CD14-positive monocyte (primary cell): ENCODE data around the gene ZSWIM5. TPM values are rescaled to one million over a fixed set of nuclear protein-coding genes. Genes with fewer than 3 reads are reported as not detected.
"Not testable (repeated sequence)": the region's sequence is repeated elsewhere in the genome, so short reads cannot be mapped to it uniquely, and the experiment has no call there.

ENCODE experiments used
- DNase-seq, 3 donors: peaks; one replicate each; pipeline ENCODE4 v3.0.0-alpha.2; 2011 to 2022
- H2AFZ ChIP-seq: 2 replicates; pipeline ENCODE4 v1.6.0; 2012; ENCODE audit warnings: mild to moderate bottlenecking, low read depth, low read length, inconsistent platforms; ENCODE audit not compliant: insufficient read depth, poor library complexity, severe bottlenecking
- H3K27ac ChIP-seq, 2 donors: 1 replicate in 1 of 2; 2 replicates in 1 of 2; pipeline ENCODE4 v1.5.1; 2012 to 2013; ENCODE audit warnings: low read length in 2 of 2, control low read depth in 1 of 2, inconsistent platforms in 1 of 2, low read depth in 1 of 2, mild to moderate bottlenecking in 1 of 2
- H3K27me3 ChIP-seq, 2 donors: one replicate each; pipeline versions ENCODE4 v1.6.0 to v1.6.1; 2011 to 2013; ENCODE audit warnings: low read length in 2 of 2; ENCODE audit not compliant: control insufficient read depth in 2 of 2, insufficient read depth in 2 of 2
- H3K36me3 ChIP-seq, 2 donors: replicated peaks in 1 of 2; 1 replicate in 1 of 2; 2 replicates in 1 of 2; pipeline versions ENCODE4 v1.5.1 to v1.6.1; 2012 to 2013; ENCODE audit warnings: low read length in 2 of 2, control low read depth in 1 of 2, inconsistent platforms in 1 of 2, mild to moderate bottlenecking in 1 of 2; ENCODE audit not compliant: insufficient read depth in 2 of 2, control insufficient read depth in 1 of 2
- H3K4me1 ChIP-seq, 2 donors: 1 replicate in 1 of 2; 2 replicates in 1 of 2; pipeline versions ENCODE4 v1.5.1 to v1.6.1; 2012 to 2013; ENCODE audit warnings: low read length in 2 of 2, control low read depth in 1 of 2, inconsistent platforms in 1 of 2, mild to moderate bottlenecking in 1 of 2, moderate library complexity in 1 of 2; ENCODE audit not compliant: insufficient read depth in 2 of 2, control insufficient read depth in 1 of 2
- H3K4me2 ChIP-seq: replicated peaks from 2 replicates; pipeline ENCODE3; 2012; ENCODE audit warnings: low read length, moderate library complexity, mild to moderate bottlenecking; ENCODE audit not compliant: poor library complexity, severe bottlenecking; ENCODE audit errors: extremely low read depth
- H3K4me3 ChIP-seq, 3 experiments: fragments of 200-600 bp in 1 of 3; sonication (generic) in 1 of 3; replicated peaks in 1 of 3; 1 replicate in 2 of 3; 2 replicates in 1 of 3; pipeline ENCODE4 v1.5.1; 2011 to 2013; ENCODE audit warnings: low read length in 3 of 3, mild to moderate bottlenecking in 3 of 3, control low read depth in 2 of 3, low read depth in 2 of 3, inconsistent platforms in 1 of 3, moderate library complexity in 1 of 3
- H3K79me2 ChIP-seq: 2 replicates; pipeline ENCODE4 v1.6.0; 2012; ENCODE audit warnings: mild to moderate bottlenecking, control low read depth, inconsistent platforms, low read length, moderate library complexity; ENCODE audit not compliant: insufficient read depth
- H3K9ac ChIP-seq: 2 replicates; pipeline ENCODE4 v1.6.0; 2017; ENCODE audit warnings: low read length, mild to moderate bottlenecking; ENCODE audit not compliant: insufficient read depth, poor library complexity, severe bottlenecking
- H3K9me3 ChIP-seq, 2 donors: replicated peaks in 1 of 2; 1 replicate in 1 of 2; 2 replicates in 1 of 2; pipeline versions ENCODE4 v1.5.1 to v1.6.1; 2012 to 2013; ENCODE audit warnings: low read length in 2 of 2, control low read depth in 1 of 2; ENCODE audit not compliant: control insufficient read depth in 1 of 2, insufficient read depth in 1 of 2
- H4K20me1 ChIP-seq: 2 replicates; pipeline ENCODE4 v1.6.0; 2012; ENCODE audit warnings: mild to moderate bottlenecking, low read length, control low read depth, moderate library complexity; ENCODE audit not compliant: insufficient read depth
- H3K27ac Mint-ChIP-seq, 7 donors: one replicate each; pipeline ENCODE4 v1.8.0; 2020; ENCODE audit warnings: mild to moderate bottlenecking in 7 of 7, mixed read lengths in 7 of 7, moderate library complexity in 6 of 7, inconsistent platforms in 2 of 7
- H3K27me3 Mint-ChIP-seq, 3 donors: one replicate each; pipeline ENCODE4 v1.8.0; 2021 to 2022; ENCODE audit warnings: low read depth in 3 of 3, mild to moderate bottlenecking in 3 of 3, mixed read lengths in 3 of 3, moderate library complexity in 3 of 3, inconsistent platforms in 1 of 3
- H3K36me3 Mint-ChIP-seq, 2 donors: one replicate each; pipeline ENCODE4 v1.8.0; 2020; ENCODE audit warnings: mixed read lengths in 2 of 2, inconsistent platforms in 1 of 2, mild to moderate bottlenecking in 1 of 2
- H3K4me1 Mint-ChIP-seq: one replicate; pipeline ENCODE4 v1.8.0; 2020; ENCODE audit warnings: mild to moderate bottlenecking, mixed read lengths
- H3K4me3 Mint-ChIP-seq, 2 donors: one replicate each; pipeline ENCODE4 v1.8.0; 2020; ENCODE audit warnings: mild to moderate bottlenecking in 2 of 2, mixed read lengths in 2 of 2, moderate library complexity in 1 of 2
- H3K9me3 Mint-ChIP-seq, 7 donors: one replicate each; pipeline ENCODE4 v1.8.0; 2020 to 2022; ENCODE audit warnings: mixed read lengths in 7 of 7, mild to moderate bottlenecking in 6 of 7, moderate library complexity in 6 of 7, inconsistent platforms in 2 of 7
- WGBS: methylation state at CpG from one replicate; pipeline ENCODE4 v1.1.5; 2013; ENCODE audit warnings: missing lambda C conversion rate; ENCODE audit not compliant: insufficient coverage; 5-methylcytosine and 5-hydroxymethylcytosine counted together
- intact Hi-C, 2 donors: fragments of 100-400 bp; cut with micrococcal nuclease; formaldehyde crosslinking; loops; one replicate each; pipeline versions ENCODE4 v1.15.0 to v1.15.1; 2023
- polyA plus RNA-seq, 3 donors: library from polyadenylated mRNA; depleted of rRNA in 1 of 3; unstranded in 2 of 3; stranded (reverse) in 1 of 3; fragments of 300-500 nt in 2 of 3; fragments of >200 nt in 1 of 3; fragmentation: Illumina TruSeq in 2 of 3; gene quantifications; 1 replicate in 2 of 3; 2 replicates in 1 of 3; pipeline ENCODE4 v1.2.3, GENCODE V29; 2012 to 2021
- TF ChIP-seq, protein P1 (sequence below): fragments of 200-600 bp; IDR thresholded peaks from one replicate; pipeline ENCODE4 v1.8.0; 2022; ENCODE audit warnings: antibody characterized with exemption, mild to moderate bottlenecking

Gene ZSWIM5
- polyA plus RNA-seq, 3 donors = not detected

DNA sequence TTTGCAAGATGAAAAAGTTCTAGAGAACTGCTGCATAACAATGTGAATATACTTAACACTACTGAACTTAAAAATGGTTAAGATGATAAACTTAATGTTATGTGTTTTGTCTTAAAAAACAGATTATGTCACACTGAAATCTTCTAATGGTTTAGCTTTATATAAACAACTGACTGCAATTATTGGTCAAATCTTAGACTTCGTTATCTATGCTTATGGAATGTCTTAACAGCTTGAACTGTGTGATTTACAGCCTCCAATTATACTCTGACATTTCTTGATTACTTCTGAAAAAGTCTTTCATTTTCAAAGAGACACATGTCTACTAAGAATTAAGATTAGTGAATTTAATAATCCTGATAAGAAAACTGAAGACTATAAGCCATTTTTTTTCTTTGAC is 71.1 kb downstream of the ZSWIM5 start:
- H3K4me3 Mint-ChIP-seq = no peak overlapping the region
- Histone ChIP-seq H3K4me2 (no peak overlapping the region), H4K20me1 (no peaks in the 10 kb centered on the region)

DNA sequence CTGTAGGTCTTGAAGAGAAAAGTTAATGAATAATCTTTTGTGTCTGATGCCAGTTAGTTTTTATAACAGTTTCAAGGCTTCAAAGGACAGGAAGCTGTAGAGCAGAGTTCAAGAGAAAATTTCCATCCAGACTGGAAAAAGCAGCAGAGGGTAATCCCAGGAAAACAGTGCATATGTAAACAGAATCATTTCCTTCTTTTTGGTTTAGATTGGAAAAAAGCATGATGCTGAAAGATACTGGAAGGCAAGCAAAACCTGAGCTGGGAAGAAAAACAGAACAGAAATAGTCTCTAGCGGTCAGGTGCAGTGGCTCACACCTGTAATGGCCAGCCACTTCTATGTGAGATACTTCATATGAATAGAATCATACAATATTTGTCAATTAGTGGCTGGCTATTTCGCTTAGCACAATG is 71.9 kb downstream of the ZSWIM5 start:
- H2AFZ ChIP-seq = no peak overlapping the region
- Mint-ChIP-seq H3K36me3 (no peaks in the 10 kb centered on the region), H3K9me3 (peaks cover 0 to 5% (median 0%) of the 10 kb centered on the region in 7 donors), H3K27me3 (peaks cover 2 to 6% (median 2%) of the 10 kb centered on the region in 3 donors), H3K27ac (no peak overlapping the region), H3K4me1 (no peaks in the 10 kb centered on the region), H3K4me3 (no peak overlapping the region)
- no peak overlapping the region for H3K4me3 ChIP-seq
- no CpG with 5 or more reads among the region's 2 CpGs for WGBS
- TF ChIP-seq, protein P1, sequence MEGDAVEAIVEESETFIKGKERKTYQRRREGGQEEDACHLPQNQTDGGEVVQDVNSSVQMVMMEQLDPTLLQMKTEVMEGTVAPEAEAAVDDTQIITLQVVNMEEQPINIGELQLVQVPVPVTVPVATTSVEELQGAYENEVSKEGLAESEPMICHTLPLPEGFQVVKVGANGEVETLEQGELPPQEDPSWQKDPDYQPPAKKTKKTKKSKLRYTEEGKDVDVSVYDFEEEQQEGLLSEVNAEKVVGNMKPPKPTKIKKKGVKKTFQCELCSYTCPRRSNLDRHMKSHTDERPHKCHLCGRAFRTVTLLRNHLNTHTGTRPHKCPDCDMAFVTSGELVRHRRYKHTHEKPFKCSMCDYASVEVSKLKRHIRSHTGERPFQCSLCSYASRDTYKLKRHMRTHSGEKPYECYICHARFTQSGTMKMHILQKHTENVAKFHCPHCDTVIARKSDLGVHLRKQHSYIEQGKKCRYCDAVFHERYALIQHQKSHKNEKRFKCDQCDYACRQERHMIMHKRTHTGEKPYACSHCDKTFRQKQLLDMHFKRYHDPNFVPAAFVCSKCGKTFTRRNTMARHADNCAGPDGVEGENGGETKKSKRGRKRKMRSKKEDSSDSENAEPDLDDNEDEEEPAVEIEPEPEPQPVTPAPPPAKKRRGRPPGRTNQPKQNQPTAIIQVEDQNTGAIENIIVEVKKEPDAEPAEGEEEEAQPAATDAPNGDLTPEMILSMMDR = no peak
- H3K27me3 ChIP-seq = no peaks in the 10 kb centered on the region
- H3K36me3 ChIP-seq = no peaks in the 10 kb centered on the region
- H3K27ac ChIP-seq = no peak overlapping the region
- H3K79me2 ChIP-seq = no peaks in the 10 kb centered on the region
- H4K20me1 ChIP-seq = no peaks in the 10 kb centered on the region
- no peak overlapping the region for H3K9ac ChIP-seq
- H3K9me3 ChIP-seq = no peaks in the 10 kb centered on the region
- DNase-seq = no peak
- H3K4me2 ChIP-seq = no peak overlapping the region
- intact Hi-C loops = no loop called here
- H3K4me1 ChIP-seq = no peaks in the 10 kb centered on the region

More for the DNA sequence above, 71.1 kb downstream of the ZSWIM5 start:
- no peak overlapping the region for H3K27ac Mint-ChIP-seq
- H3K9me3 Mint-ChIP-seq = peaks cover 0 to 5% (median 0%) of the 10 kb centered on the region in 7 donors
- Histone ChIP-seq H3K79me2 (no peaks in the 10 kb centered on the region), H3K4me1 (no peaks in the 10 kb centered on the region), H3K9me3 (no peaks in the 10 kb centered on the region), H3K4me3 (no peak overlapping the region), H3K36me3 (no peaks in the 10 kb centered on the region), H3K27me3 (no peaks in the 10 kb centered on the region), H3K27ac (no peak overlapping the region), H2AFZ (no peak overlapping the region), H3K9ac (no peak overlapping the region)
- intact Hi-C loops = no loop called here
- no peaks in the 10 kb centered on the region for H3K4me1 Mint-ChIP-seq
- no CpG with 5 or more reads among the region's 1 CpG for WGBS
- DNase-seq = no peak
- H3K27me3 Mint-ChIP-seq = peaks cover 0 to 3% (median 3%) of the 10 kb centered on the region in 3 donors
- H3K36me3 Mint-ChIP-seq = no peaks in the 10 kb centered on the region
- TF ChIP-seq, protein P1 = no peak

DNA sequence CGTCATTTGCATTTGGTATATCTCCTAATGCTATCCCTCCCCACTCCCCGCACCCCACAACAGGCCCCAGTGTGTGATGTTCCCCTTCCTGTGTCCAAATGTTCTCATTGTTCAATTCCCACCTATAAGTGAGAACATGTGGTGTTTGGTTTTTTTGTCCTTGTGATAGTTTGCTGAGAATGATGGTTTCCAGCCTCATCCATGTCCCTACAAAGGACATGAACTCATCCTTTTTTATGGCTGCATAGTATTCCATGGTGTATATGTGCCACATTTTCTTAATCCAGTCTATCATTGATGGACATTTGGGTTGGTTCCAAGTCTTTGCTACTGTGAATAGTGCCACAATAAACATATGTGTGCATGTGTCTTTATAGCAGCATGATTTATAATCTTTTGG is 73.7 kb downstream of the ZSWIM5 start:
- H3K4me1 Mint-ChIP-seq, H4K20me1 ChIP-seq, H3K4me2 ChIP-seq, H3K27ac Mint-ChIP-seq, H3K27ac ChIP-seq, H2AFZ ChIP-seq, H3K4me3 Mint-ChIP-seq, H3K27me3 ChIP-seq, H3K27me3 Mint-ChIP-seq, H3K79me2 ChIP-seq, intact Hi-C loops, H3K9me3 ChIP-seq, H3K36me3 ChIP-seq, DNase-seq, H3K4me1 ChIP-seq, H3K36me3 Mint-ChIP-seq, H3K4me3 ChIP-seq, H3K9ac ChIP-seq, H3K9me3 Mint-ChIP-seq: not testable (repeated sequence)
- no CpG with 5 or more reads among the region's 2 CpGs for WGBS
